GM03348 (cell line): ENCODE measurements around the gene SIGLEC6.
"Not testable (repeated sequence)": the region's sequence is repeated elsewhere in the genome, so short reads cannot be mapped to it uniquely, and the experiment has no call there.

Experiments
- DNase-seq: peaks from one replicate; pipeline ENCODE4 v3.0.0; 2012; ENCODE audit warnings: low spot score

SIGLEC6 gene

GRCh38 chr19:51509823-51510660 lies 21.4 kb downstream of the SIGLEC6 start:
- no peak for DNase-seq

DNA sequence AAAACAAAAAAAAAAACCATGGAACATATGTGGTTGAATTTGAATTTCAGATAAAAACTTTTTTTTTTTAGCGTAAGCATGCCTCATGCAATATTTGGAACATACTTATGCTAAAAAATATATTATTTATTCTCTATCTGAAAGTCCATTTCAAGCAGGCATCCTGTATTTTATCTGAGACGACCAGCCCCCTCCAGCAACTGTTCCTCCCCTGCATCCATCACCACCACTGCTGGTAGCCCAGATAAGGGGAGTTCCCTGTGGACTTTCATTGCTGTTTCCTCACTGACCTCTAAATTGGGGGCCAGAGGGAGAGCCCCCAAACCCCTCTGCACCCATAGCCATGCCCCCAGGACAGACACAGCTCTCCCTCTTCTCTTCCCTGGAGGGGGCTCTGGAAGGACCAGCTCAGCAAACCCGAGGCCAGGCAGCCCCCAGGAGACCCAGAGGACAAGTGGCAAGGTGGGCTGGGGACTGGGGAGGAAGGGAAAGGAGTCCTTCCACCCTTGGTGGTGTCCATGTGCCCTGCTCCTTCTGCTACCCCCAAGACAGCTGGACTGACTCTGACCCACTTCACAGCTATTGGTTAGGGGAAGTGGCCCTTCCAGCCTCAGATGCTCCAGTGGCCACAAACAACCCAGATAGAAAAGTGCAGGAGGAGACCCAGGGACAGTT lies 23.3 kb downstream of the SIGLEC6 start:
- DNase-seq: no peak

DNA sequence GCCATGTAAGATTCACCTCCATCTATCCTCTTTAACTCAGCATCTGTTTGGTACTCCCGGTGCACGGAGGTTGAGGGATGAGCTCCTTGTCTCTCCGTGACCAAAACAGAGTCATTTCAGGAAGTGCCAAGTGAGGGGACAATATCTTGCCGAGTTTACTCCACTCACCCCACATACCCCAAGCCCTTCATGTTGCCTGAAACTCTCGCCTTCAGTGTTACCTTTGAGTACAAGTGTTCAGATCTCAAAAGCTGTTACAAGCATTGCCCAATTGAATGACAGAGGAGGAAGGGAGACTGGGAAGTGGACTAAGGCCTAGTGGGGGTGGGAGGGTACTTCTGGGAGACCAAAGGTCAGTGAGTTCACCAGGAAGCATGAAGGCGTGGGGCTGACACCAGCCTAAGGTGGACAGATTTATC lies 23.8 kb downstream of the SIGLEC6 start:
- DNase-seq: no peak

GRCh38 chr19:51507192-51507591 lies 24.3 kb downstream of the SIGLEC6 start:
- no peak for DNase-seq

- no peak for DNase-seq
Measured at GRCh38 chr19:51505904-51506303, 25.6 kb downstream of the SIGLEC6 start.

GRCh38 chr19:51503896-51504295 lies 27.6 kb downstream of the SIGLEC6 start:
- no peak for DNase-seq

GRCh38 chr19:51503286-51503817 lies 28.1 kb downstream of the SIGLEC6 start:
- no peak for DNase-seq

GRCh38 chr19:51501594-51502263 lies 29.7 kb downstream of the SIGLEC6 start, which contains the start of gene SIGLEC12:
Gene SIGLEC12 (minus strand): TSS chr19:51501800. CDS start chr19:51501733, 67 bp downstream.
- no peak for DNase-seq

DNA sequence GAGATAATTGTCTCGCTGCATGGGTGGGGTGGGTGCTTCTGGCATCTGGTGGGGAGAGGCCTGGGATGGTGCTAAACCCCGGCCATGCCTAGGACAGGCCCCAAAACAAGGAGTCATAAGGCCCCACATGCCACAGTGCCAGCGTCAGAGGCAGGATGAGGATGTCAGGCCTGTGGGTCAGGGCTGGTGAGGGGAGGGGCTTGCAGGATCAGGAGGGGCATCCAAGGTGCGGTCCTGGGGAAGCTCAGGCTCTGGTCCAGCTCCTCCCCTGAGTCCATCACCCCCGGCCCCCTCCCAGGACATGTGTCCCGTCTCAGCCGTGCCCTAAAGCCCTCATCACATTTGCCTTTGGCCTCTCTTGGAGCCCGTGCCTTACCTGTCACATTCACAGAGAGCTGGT lies 30.5 kb downstream of the SIGLEC6 start:
- not testable (repeated sequence) for DNase-seq

GRCh38 chr19:51497666-51498065 lies 33.8 kb downstream of the SIGLEC6 start:
- no peak for DNase-seq

DNA sequence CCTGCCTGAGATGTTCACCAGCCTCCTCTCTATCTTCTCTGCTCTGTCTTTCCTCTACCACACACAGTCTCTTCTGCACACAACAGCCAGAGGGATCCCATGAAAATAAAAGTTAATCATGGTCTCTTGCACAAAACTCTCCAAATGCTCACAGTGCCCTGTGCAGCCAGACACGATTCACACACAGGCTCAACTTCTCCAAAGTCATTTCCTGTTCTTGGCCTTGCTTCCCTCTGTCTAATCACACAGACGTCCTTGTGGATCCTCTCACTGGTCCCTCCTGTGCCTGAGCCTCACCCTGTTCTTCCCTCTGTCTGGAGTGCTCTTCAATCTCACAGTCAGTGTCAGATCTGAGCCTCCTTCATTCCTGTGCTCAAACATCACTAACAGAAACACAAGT lies 37.7 kb downstream of the SIGLEC6 start:
- DNase-seq: no peak

GRCh38 chr19:51491586-51491985 lies 39.9 kb downstream of the SIGLEC6 start:
- no peak for DNase-seq

DNA sequence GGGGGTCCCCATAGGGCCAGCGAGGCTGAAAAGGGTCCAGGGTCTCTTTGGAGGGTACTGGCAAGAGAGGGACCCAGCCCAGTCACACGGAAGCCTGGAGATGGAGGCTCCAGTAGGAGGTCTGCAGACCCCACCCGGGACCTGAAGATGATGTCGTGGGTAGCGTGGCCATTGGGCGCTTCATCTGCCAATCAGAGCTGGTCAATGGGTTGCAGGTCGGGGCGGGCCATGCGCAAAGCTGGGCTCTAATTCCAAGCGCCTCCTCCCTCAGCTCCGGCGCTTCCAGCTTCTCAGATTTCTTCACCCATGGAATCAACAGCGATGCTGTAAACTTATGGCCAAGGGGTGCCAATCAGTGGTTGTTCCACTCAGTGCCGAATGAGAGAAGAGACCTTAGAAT lies 40.8 kb downstream of the SIGLEC6 start:
- no peak for DNase-seq

GRCh38 chr19:51489113-51489512 lies 42.4 kb downstream of the SIGLEC6 start:
- no peak for DNase-seq

DNA sequence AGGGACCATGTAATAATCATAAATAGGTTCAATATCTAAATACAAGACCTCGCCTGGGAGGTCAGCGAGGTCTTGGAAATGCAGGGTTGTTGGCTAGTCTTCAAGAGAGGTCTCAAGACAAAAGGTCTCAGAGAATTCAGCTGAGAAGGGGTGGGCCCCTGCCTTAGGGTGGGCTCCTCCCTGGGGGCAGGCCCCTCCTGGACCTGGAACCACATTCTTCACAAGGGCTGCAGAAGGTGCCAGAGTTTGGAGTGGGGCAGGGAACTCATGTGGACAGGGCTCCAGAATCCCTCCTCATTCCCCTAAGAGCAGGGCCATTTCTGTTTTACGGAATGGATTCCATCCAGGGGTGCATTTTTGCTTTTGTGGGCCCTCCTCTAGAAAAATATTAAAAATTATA lies 43.0 kb downstream of the SIGLEC6 start:
- no peak for DNase-seq

- DNase-seq: no peak
Measured at GRCh38 chr19:51485960-51486660, 45.4 kb downstream of the SIGLEC6 start.

GRCh38 chr19:51480590-51480989 lies 50.9 kb downstream of the SIGLEC6 start:
- DNase-seq: no peak

- DNase-seq: no peak
Measured at GRCh38 chr19:51479531-51480331, 51.7 kb downstream of the SIGLEC6 start.

DNA sequence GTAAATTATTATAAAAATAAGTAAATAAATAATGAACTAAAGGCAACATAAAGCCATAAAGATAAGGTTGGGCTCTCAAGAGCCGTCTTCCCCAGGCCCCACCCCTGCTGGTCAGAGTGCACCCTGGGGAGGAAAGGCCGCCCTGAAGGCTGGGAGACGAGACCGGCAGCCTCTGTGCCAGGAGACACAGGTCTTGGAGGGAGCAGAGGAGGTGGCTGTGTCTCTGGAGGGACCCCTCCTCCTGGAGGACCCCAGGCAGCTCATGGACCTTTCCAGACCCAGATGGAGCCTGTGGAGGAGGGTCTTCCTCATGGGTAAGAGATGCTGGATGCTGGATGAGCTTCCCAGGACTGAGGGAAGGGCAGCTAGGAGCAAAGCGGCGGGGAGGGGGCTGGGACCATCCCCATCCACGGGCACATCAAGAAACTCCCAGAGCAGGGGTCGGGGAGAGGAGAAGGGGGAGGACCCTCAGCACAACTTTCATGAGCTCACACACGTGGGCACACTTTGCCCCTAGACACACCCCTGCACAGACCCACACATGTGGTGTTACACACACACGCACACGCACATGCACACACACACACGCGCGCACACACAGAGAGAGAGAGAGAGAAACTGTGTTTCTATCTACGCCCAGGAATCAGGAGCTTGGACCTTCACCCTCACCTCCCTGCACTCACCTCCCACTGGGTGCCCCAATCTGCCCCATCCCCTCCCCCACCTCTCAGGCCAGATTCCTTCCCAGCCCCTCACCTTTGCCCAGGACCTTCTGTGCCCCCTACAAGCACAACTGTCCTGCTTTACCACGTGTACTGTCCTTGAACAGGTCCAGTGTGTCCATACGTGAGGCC lies 52.9 kb downstream of the SIGLEC6 start, which contains the start of gene CEACAM18:
TSS of gene CEACAM18 (plus strand) at position 159 of the 854 bp plus-strand sequence.
- no peak for DNase-seq

DNA sequence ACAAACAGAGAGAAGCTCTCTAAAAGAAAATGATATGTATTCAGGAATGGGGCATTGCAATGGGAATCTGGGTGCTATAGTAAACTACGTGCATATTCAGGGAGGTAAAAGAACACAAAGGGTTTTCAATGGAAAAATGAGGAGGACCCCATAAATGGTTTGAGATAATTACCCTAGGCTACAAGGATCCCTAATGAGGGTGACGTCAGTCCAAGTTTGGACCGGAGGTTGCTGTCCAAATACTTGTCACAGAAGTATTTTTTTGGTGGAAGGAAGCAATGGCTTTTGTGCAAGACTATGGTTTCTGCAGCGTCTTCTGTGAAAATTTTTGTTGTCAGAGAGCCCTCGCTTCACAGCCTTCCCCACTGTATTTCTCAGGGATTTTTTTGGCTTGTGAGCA lies 54.1 kb downstream of the SIGLEC6 start:
- no peak for DNase-seq
